DOHH2 (cell line): Measurements from ENCODE around the gene C1orf174.
A peak's percentile ranks its signal among the peaks of the same experiment; 100 is the strongest.

Experiments used
- H3F3A ChIP-seq: fragments of 200-600 bp; sonication (generic), shearing (Covaris generic); 2 replicates; pipeline ENCODE4 v1.6.0; 2016; ENCODE audit warnings: antibody characterized with exemption, mild to moderate bottlenecking; ENCODE audit not compliant: control insufficient read depth, insufficient read depth
- H3K27ac ChIP-seq: fragments of 200-600 bp; sonication (generic); 2 replicates; pipeline ENCODE4 v1.5.1; 2014; ENCODE audit warnings: low read depth, mild to moderate bottlenecking, low read length, moderate library complexity
- H3K27me3 ChIP-seq: fragments of 200-600 bp; sonication (generic); 2 replicates; pipeline ENCODE4 v1.6.1; 2014; ENCODE audit warnings: mild to moderate bottlenecking, low read length, mixed read lengths; ENCODE audit not compliant: control insufficient read depth
- H3K36me3 ChIP-seq: fragments of 200-600 bp; sonication (generic); 2 replicates; pipeline ENCODE4 v1.6.1; 2014; ENCODE audit warnings: mild to moderate bottlenecking, low read length, moderate library complexity, mixed read lengths; ENCODE audit not compliant: control insufficient read depth
- H3K4me1 ChIP-seq: fragments of 200-600 bp; sonication (generic); 2 replicates; pipeline ENCODE4 v1.6.1; 2014; ENCODE audit warnings: mild to moderate bottlenecking, low read length, mixed read lengths; ENCODE audit not compliant: control insufficient read depth
- H3K4me2 ChIP-seq: fragments of 200-600 bp; sonication (generic); 2 replicates; pipeline ENCODE4 v1.6.0; 2014; ENCODE audit warnings: mild to moderate bottlenecking, low read length, moderate library complexity
- H3K4me3 ChIP-seq: fragments of 200-600 bp; sonication (generic); 2 replicates; pipeline ENCODE4 v1.5.1; 2014; ENCODE audit warnings: mild to moderate bottlenecking, low read length, mixed read lengths
- H3K79me2 ChIP-seq: fragments of 200-600 bp; sonication (generic); 2 replicates; pipeline ENCODE4 v1.6.1; 2014; ENCODE audit warnings: mild to moderate bottlenecking, low read length, mixed read lengths; ENCODE audit not compliant: control insufficient read depth
- H3K9me2 ChIP-seq: fragments of 200-600 bp; sonication (generic); replicated peaks from 2 replicates; pipeline ENCODE4 v1.6.1; 2014; ENCODE audit warnings: mild to moderate bottlenecking, low read length, mixed read lengths; ENCODE audit not compliant: control insufficient read depth
- H3K9me3 ChIP-seq: fragments of 200-600 bp; sonication (generic); 2 replicates; pipeline ENCODE4 v1.6.1; 2014; ENCODE audit warnings: antibody characterized with exemption, low read length, mixed read lengths; ENCODE audit not compliant: control insufficient read depth, insufficient read depth
- H4K20me1 ChIP-seq: fragments of 200-600 bp; sonication (generic); 2 replicates; pipeline ENCODE4 v1.6.0; 2014; ENCODE audit warnings: low read depth, mild to moderate bottlenecking, antibody characterized with exemption, low read length, moderate library complexity; ENCODE audit not compliant: control insufficient read depth, insufficient read depth
- CTCF ChIP-seq: fragments of 200-600 bp; sonication (generic); IDR thresholded peaks from one replicate; pipeline ENCODE4 v1.5.1; 2014; ENCODE audit warnings: antibody characterized with exemption, mild to moderate bottlenecking, low read depth, low read length; ENCODE audit not compliant: poor library complexity, severe bottlenecking
- EZH2phosphoT487 ChIP-seq: fragments of 200-600 bp; sonication (generic); IDR thresholded peaks from 2 replicates; pipeline ENCODE4 v1.6.1; 2017; ENCODE audit warnings: borderline replicate concordance, mild to moderate bottlenecking, antibody characterized with exemption, low read length, moderate library complexity, mixed read lengths

C1orf174 gene

GRCh38 chr1:3857791-3858129, 42.3 kb downstream of the C1orf174 start:
- no peaks in the 10 kb centered on the region for H3K9me2 ChIP-seq
- peaks cover 21% of the 10 kb centered on the region for H3K4me1 ChIP-seq
- H3K4me3 ChIP-seq = peak overlapping the region; percentile 78
- H3F3A ChIP-seq = no peaks in the 10 kb centered on the region
- 0 out of 2 replicates have a peak, but pooled peaks cover 5% of the 10 kb centered on the region for H4K20me1 ChIP-seq
- peaks cover 60% of the 10 kb centered on the region for H3K79me2 ChIP-seq
- no peaks in the 10 kb centered on the region for H3K9me3 ChIP-seq
- H3K27ac ChIP-seq = peak overlapping the region; percentile 11; the same call in 1 of the 2 replicates
- H3K27me3 ChIP-seq = no peaks in the 10 kb centered on the region
- TF ChIP-seq CTCF (no peak), EZH2phosphoT487 (no peak)
- peaks cover 2% of the 10 kb centered on the region; the same call in 1 of the 2 replicates for H3K36me3 ChIP-seq
- peak overlapping the region; percentile 94 for H3K4me2 ChIP-seq

GRCh38 chr1:3856923-3857790, 42.9 kb downstream of the C1orf174 start, which contains the start of the genes CEP104 and DFFB:
CEP104 (minus strand) TSS chr1:3857211; CDS start chr1:3852407, 4,804 bp downstream.
DFFB (plus strand) TSS chr1:3857476; CDS start chr1:3857604, 128 bp downstream.
- H3F3A ChIP-seq = no peaks in the 10 kb centered on the region
- H3K9me2 ChIP-seq = no peaks in the 10 kb centered on the region
- H3K4me1 ChIP-seq = peaks cover 21% of the 10 kb centered on the region
- H3K4me2 ChIP-seq = peak within 1 kb of the TSS; percentile 94
- no peaks in the 10 kb centered on the region for H3K27me3 ChIP-seq
- peaks cover 64% of the 10 kb centered on the region for H3K79me2 ChIP-seq
- no peaks in the 10 kb centered on the region for H3K9me3 ChIP-seq
- TF ChIP-seq CTCF (peak; percentile 55), EZH2phosphoT487 (no peak)
- H3K36me3 ChIP-seq = peaks cover 2% of the 10 kb centered on the region; the same call in 1 of the 2 replicates
- peak within 1 kb of the TSS; percentile 78 for H3K4me3 ChIP-seq
- peak within 1 kb of the TSS; percentile 11; the same call in 1 of the 2 replicates for H3K27ac ChIP-seq
- H4K20me1 ChIP-seq = 0 out of 2 replicates have a peak, but pooled peaks cover 5% of the 10 kb centered on the region

- no peak overlapping the region for H3K27ac ChIP-seq
- no peaks in the 10 kb centered on the region for H3K9me3 ChIP-seq
- H3K36me3 ChIP-seq = peaks cover 25% of the 10 kb centered on the region
- 0 out of 2 replicates have a peak, but pooled peaks cover 5% of the 10 kb centered on the region for H4K20me1 ChIP-seq
- no peak overlapping the region for H3K4me2 ChIP-seq
- TF ChIP-seq EZH2phosphoT487 (no peak), CTCF (no peak)
- no peak overlapping the region for H3K4me3 ChIP-seq
- no peaks in the 10 kb centered on the region for H3K9me2 ChIP-seq
- H3F3A ChIP-seq = no peaks in the 10 kb centered on the region
- no peaks in the 10 kb centered on the region for H3K27me3 ChIP-seq
- peaks cover 47% of the 10 kb centered on the region for H3K79me2 ChIP-seq
- peaks cover 13% of the 10 kb centered on the region for H3K4me1 ChIP-seq
Measured at GRCh38 chr1:3852711-3853485, 47.2 kb downstream of the C1orf174 start.
